GM11168 (cell line): Measurements from ENCODE around the gene SEC14L5.
"Not testable (repeated sequence)": the region's sequence is repeated elsewhere in the genome, so short reads cannot be mapped to it uniquely, and the experiment has no call there.

ENCODE experiments used
- in situ Hi-C: fragments of 300-500 bp; cut with MboI; formaldehyde crosslinking; loops from one replicate; pipeline ENCODE4 v1.12.0; 2022; ENCODE audit warnings: low sequenced_read_pairs; ENCODE audit not compliant: unreplicated experiment

Gene SEC14L5

GRCh38 chr16:4948903-4949766 lies 9.0 kb upstream of the SEC14L5 start:
- in situ Hi-C loops, result no loop called here

- in situ Hi-C loops, result no loop called here
These were observed 8.1 kb upstream of the SEC14L5 start for GRCh38 chr16:4949986-4950385.

GRCh38 chr16:4951583-4951982 lies 6.5 kb upstream of the SEC14L5 start:
- in situ Hi-C loops, result not testable (repeated sequence)

- in situ Hi-C loops, result no loop called here
These were observed 3.4 kb upstream of the SEC14L5 start for GRCh38 chr16:4954714-4955113.

- in situ Hi-C loops, result no loop called here
These were observed 760 bp upstream of the SEC14L5 start for GRCh38 chr16:4957420-4957719.

DNA sequence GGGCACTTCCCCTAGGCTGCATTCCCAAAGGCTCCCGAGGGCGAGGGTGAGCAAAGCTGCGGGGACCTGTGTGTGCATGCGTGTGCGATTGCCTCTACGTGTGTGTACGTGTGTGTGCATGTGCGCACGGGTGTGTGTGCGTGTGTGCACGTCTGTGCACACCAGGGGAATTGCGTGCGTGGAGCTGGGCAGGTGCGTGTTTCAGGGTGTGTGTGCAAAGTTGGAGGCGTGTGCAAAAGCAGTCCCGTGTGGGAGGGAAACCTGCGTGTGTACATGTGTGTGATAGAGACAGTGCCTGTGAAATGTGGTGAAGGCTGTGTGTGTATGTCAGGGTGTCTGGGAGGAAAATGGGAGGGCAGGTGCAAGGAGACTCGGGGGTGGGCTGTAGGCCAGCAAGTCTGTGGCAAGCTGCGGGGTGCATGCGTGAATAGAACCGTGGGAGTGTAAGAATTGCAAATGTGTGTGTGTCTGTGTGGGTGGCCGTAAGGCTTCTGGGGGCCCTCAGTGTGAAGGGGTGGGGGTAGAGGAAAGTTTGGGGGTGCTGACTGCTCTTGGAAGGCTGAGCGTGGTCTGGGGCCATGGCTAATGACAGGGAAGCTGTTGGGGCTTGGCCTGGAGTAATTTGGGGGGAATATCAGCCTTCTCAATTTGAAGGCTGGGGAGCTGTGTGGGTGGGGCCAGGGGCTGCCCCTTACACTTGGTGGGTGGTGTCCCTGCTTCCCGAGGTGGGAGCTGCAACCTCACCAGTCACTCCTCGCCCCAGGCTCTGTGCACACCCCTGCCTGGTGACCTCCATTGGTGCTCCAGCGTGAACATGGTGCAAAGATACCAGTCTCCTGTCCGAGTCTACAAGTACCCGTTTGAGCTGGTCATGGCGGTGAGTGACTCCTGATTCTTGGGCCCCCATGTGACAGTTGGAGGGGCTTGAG lies 644 bp downstream of the SEC14L5 start:
- in situ Hi-C loops, result no loop called here

GRCh38 chr16:4960579-4960978 lies 2.4 kb downstream of the SEC14L5 start:
- in situ Hi-C loops, result no loop called here

- in situ Hi-C loops, result no loop called here
These were observed 4.6 kb downstream of the SEC14L5 start for GRCh38 chr16:4962716-4963115.

DNA sequence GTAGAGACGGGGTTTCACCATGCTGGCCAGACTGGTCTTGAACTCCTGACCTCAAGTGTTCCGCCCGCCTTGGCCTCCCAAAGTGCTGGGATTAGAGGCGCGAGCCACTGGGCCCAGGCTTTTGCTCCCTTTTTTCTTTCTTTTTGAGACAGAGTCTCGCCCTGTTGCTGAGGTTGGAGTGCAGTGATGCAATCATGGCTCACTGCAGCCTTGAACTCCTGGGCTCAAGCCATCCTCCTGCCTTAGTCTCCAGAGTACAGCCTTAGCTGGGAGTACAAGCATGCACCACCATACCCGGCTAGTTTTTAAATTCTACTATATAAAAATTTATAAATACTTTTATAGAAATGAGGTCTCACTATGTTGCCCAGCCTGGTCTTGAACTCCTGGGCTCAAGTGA lies 5.4 kb downstream of the SEC14L5 start:
- in situ Hi-C loops, result not testable (repeated sequence)

DNA sequence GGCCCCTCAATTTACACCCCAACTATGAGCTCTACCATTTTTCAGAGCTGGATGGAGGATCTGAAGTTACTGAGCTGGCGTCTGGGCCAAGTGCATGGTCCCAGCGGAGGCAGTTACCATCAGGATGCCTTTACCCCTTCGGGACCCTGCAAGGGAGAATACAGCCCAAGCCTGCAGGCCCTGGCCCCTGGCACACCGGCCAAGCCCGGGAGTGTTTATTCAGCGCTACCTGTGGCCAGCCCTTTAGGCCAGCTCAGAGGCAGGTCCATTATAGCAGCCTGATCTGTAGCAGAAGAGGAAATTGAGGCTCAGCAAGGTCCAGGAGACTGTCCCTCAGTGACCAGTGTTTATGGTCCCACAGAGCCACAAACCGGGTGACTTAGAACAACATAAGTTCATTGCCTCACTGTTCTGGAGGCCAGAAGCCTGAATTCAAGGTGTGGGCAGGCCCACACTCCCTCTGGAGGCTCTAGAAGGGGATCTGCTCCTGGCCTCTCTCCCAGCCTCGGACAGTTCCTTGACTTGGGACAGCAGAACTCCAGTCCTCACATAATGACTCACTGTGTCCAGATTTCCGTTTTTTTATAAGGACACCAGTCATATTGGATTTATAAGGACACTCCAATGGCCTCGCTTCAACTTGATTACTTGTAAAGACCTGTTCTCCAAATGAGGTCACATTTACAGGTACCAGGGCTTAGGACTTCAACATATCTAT lies 8.8 kb downstream of the SEC14L5 start:
- in situ Hi-C loops, result no loop called here

DNA sequence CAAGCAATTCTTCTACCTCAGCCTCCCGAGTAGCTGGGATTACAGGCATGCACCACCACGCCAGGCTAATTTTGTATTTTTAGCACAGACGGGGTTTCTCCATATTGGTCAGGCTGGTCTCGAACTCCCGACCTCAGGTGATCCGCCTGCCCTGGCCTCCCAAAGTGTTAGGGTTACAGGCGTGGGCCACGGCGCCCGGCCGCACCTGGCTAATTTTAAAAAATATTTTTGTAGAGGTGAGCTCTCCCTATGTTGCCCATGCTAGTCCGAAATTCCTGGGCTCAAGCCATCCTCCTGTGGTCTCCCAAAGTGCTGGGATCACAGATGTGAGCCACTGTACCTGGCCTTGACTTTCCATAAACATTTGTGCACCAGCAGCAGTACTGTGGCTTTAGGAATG lies 10.1 kb downstream of the SEC14L5 start:
- in situ Hi-C loops, result not testable (repeated sequence)

- in situ Hi-C loops, result no loop called here
These were observed 10.9 kb downstream of the SEC14L5 start for GRCh38 chr16:4968879-4969483.

GRCh38 chr16:4970010-4970409 lies 11.9 kb downstream of the SEC14L5 start:
- in situ Hi-C loops, result no loop called here

GRCh38 chr16:4972938-4973587 lies 14.9 kb downstream of the SEC14L5 start:
- in situ Hi-C loops, result no loop called here

DNA sequence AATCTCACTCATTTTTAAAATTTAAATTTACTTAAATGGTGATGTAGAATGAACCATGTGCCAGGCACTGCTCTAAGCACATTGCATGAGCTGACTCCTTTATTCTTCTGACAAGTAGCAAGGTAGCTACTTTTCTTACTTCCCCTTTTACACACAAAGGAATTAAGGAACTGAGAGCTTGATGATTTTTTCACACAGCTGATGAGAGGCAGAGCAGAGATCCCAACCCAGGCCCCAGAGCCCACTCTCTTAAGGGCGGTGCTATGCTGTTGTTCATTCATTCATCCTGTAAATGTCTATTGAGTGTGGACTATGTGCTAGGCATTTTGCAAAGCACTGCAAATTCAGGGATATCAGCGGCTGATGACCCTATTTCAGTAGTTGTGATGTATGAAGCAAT lies 17.9 kb downstream of the SEC14L5 start:
- in situ Hi-C loops, result no loop called here

DNA sequence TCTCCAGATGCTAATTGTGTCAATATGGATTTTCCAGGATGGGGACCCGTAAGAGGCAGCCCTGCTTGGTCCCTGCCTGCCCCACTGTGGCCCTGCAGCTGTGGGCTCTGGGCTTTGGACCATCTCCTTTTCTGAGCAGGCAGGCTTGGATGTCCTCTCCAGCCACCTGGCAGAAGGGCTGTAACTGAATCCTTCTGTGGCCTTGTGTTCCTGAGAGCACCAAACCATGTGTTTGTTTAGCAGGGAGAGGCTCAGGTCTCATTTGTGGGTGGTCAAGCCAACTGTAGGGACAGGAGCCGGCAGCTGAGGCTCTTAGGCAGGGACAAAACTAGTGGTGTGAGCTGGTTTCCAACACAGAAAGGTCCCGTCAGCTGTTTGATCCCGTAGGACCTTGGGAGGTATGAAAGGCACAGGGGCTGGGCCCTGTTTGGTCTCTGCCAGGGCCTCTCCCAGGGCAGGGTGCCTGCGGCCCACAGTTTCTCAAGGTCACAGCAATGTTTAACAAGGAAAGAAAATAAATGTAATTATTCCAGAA lies 18.5 kb downstream of the SEC14L5 start:
- in situ Hi-C loops, result no loop called here

DNA sequence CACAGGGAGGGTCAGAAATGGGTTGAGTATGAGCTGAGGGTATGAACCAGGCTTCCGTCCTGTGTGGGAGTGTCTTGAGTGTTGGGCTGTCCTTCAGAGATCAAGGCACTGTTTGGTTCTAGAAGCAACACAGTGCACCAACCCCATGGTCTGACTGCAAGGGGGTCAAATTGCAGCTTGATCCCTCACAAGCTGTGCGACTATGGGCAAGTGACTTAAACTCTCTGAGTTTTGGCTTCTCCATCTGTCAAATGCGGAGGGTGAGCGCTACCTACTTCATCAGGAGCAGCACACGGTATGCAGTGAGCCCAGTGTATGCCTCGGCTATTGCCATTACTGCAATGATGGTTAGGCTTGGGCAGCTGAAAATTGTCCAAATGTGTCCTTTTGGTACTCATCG lies 21.0 kb downstream of the SEC14L5 start:
- in situ Hi-C loops, result no loop called here

GRCh38 chr16:4979736-4980660 lies 21.9 kb downstream of the SEC14L5 start:
- in situ Hi-C loops, result no loop called here

- in situ Hi-C loops, result no loop called here
These were observed 22.6 kb downstream of the SEC14L5 start for GRCh38 chr16:4980691-4981090.
